HEK293 (cell line): ENCODE results near the gene SMLR1.

Experiments used
- CTCF ChIA-PET: fragments of 350-600 bp; formaldehyde crosslinking; extraction: SDS; loops from one replicate; lab custom pipeline; 2021; ENCODE audit warnings: antibody characterized with exemption; lab: Yijun Ruan, JAX
- POLR2A ChIA-PET: fragments of 300-600 bp; formaldehyde crosslinking; extraction: SDS; loops from one replicate; lab custom pipeline; 2020; ENCODE audit warnings: antibody characterized with exemption, inconsistent platforms; lab: Yijun Ruan, JAX
- H3K27ac ChIP-seq: fragments of 200-500 bp; sonication (Bioruptor generic); 2 replicates; pipeline ENCODE4 v1.5.1; 2014; ENCODE audit warnings: low read depth, low read length, control low read depth, inconsistent platforms; ENCODE audit errors: extremely low read depth
- H3K36me3 ChIP-seq, 2 experiments: fragments of 200-500 bp in 1 of 2; sonication (Bioruptor generic) in 1 of 2; 1 replicate in 1 of 2; 2 replicates in 1 of 2; pipeline ENCODE4 v1.5.1; 2014 to 2017; ENCODE audit warnings: inconsistent platforms in 2 of 2, low read length in 2 of 2; ENCODE audit not compliant: control insufficient read depth in 2 of 2, insufficient read depth in 1 of 2
- H3K4me1 ChIP-seq: fragments of 200-500 bp; sonication (Bioruptor generic); 2 replicates; pipeline ENCODE4 v1.5.1; 2014; ENCODE audit warnings: mild to moderate bottlenecking, low read length, inconsistent platforms; ENCODE audit not compliant: control insufficient read depth, insufficient read depth
- H3K4me3 ChIP-seq: 2 replicates; pipeline ENCODE4 v1.5.1; 2011; ENCODE audit warnings: low read depth, mild to moderate bottlenecking, control low read depth, low read length, moderate library complexity
- H3K9me3 ChIP-seq: fragments of 200-500 bp; sonication (Bioruptor generic); 2 replicates; pipeline ENCODE4 v1.5.1; 2014; ENCODE audit warnings: low read depth, low read length, inconsistent platforms; ENCODE audit not compliant: control insufficient read depth, insufficient read depth
- KLF8 ChIP-seq: fragments of 450-650 bp; formaldehyde crosslinking; IDR thresholded peaks from 2 replicates; pipeline ENCODE4 v1.5.1; 2016; ENCODE audit warnings: missing biosample characterization, missing genetic modification characterization
- PRDM1 ChIP-seq: fragments of 450-650 bp; formaldehyde crosslinking; IDR thresholded peaks from 2 replicates; pipeline ENCODE4; 2016; ENCODE audit warnings: missing biosample characterization, missing genetic modification characterization
- SP7 ChIP-seq: fragments of 450-650 bp; formaldehyde crosslinking; IDR thresholded peaks from 2 replicates; pipeline ENCODE4 v1.5.1; 2016; ENCODE audit warnings: missing biosample characterization, missing genetic modification characterization
- TRIM28 ChIP-seq: IDR thresholded peaks from 2 replicates; pipeline ENCODE4 v1.6.1; 2011; ENCODE audit warnings: low read length, control low read depth, borderline replicate concordance
- WT1 ChIP-seq: fragments of 450-650 bp; formaldehyde crosslinking; IDR thresholded peaks from 2 replicates; pipeline ENCODE4 v1.5.1; 2016; ENCODE audit warnings: missing biosample characterization, missing genetic modification characterization
- YY1 ChIP-seq: fragments of 450-650 bp; formaldehyde crosslinking; IDR thresholded peaks from 2 replicates; pipeline ENCODE4 v1.5.1; 2018; ENCODE audit warnings: missing biosample characterization, missing genetic modification characterization
- YY2 ChIP-seq: fragments of 450-650 bp; formaldehyde crosslinking; IDR thresholded peaks from 2 replicates; pipeline ENCODE4 v1.5.1; 2016; ENCODE audit warnings: missing biosample characterization, missing genetic modification characterization
- ZBTB48 ChIP-seq: fragments of 450-650 bp; formaldehyde crosslinking; IDR thresholded peaks from 2 replicates; pipeline ENCODE4 v1.5.1; 2016; ENCODE audit warnings: missing biosample characterization, missing genetic modification characterization
- ZFP41 ChIP-seq: fragments of 450-650 bp; formaldehyde crosslinking; IDR thresholded peaks from 2 replicates; pipeline ENCODE4 v1.5.1; 2016; ENCODE audit warnings: missing biosample characterization, missing genetic modification characterization, borderline replicate concordance
- ZNF311 ChIP-seq: fragments of 450-650 bp; formaldehyde crosslinking; IDR thresholded peaks from 2 replicates; pipeline ENCODE4 v1.5.1; 2017; ENCODE audit warnings: missing biosample characterization, missing genetic modification characterization, borderline replicate concordance
- ZNF366 ChIP-seq: fragments of 450-650 bp; formaldehyde crosslinking; conservative IDR thresholded peaks from 2 replicates; pipeline ENCODE4 v1.5.1; 2016; ENCODE audit warnings: missing biosample characterization, missing genetic modification characterization
- ZNF600 ChIP-seq: fragments of 450-650 bp; formaldehyde crosslinking; IDR thresholded peaks from 2 replicates; pipeline ENCODE4 v1.5.1; 2016; ENCODE audit warnings: missing biosample characterization, missing genetic modification characterization
- ZNF658 ChIP-seq: fragments of 450-650 bp; formaldehyde crosslinking; IDR thresholded peaks from 2 replicates; pipeline ENCODE4; 2016; ENCODE audit warnings: missing biosample characterization, missing genetic modification characterization
- ZNF707 ChIP-seq: fragments of 450-650 bp; formaldehyde crosslinking; IDR thresholded peaks from 2 replicates; pipeline ENCODE4 v1.5.1; 2016; ENCODE audit warnings: missing biosample characterization, missing genetic modification characterization
- TF ChIP-seq, protein P1 (sequence below): fragments of 450-650 bp; formaldehyde crosslinking; IDR thresholded peaks from 2 replicates; pipeline ENCODE4 v1.5.1; 2016; ENCODE audit warnings: missing biosample characterization, missing genetic modification characterization
- TF ChIP-seq, protein P2 (sequence below): fragments of 450-650 bp; formaldehyde crosslinking; IDR thresholded peaks from 2 replicates; pipeline ENCODE4 v1.5.1; 2016; ENCODE audit warnings: missing biosample characterization, missing genetic modification characterization
- TF ChIP-seq, protein P3 (sequence below): fragments of 450-650 bp; formaldehyde crosslinking; IDR thresholded peaks from 2 replicates; pipeline ENCODE4 v1.5.1; 2016; ENCODE audit warnings: missing biosample characterization, missing genetic modification characterization

Gene SMLR1

DNA sequence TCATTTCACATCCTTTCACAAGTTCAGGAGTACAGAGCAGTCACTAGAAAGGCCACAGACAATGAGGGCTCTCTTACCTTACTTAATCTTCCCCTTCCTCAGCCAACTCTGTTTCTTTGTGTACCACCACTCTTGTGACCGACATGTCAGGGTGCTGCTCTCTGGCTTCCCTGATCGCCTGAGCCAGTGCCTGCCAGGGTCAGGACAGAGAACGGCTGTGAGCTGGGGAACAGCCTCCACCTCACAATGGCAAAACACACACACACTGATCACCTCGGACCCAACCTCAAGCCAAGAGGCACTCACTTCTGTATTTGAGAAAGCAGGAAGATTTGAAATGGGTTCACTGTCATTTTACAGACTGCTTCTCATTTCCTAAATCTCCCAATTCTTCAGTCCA is 30.8 kb downstream of the SMLR1 start (continued):
- TF ChIP-seq, protein P1, sequence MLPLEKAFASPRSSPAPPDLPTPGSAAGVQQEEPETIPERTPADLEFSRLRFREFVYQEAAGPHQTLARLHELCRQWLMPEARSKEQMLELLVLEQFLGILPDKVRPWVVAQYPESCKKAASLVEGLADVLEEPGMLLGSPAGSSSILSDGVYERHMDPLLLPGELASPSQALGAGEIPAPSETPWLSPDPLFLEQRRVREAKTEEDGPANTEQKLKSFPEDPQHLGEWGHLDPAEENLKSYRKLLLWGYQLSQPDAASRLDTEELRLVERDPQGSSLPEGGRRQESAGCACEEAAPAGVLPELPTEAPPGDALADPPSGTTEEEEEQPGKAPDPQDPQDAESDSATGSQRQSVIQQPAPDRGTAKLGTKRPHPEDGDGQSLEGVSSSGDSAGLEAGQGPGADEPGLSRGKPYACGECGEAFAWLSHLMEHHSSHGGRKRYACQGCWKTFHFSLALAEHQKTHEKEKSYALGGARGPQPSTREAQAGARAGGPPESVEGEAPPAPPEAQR: no peak
- no peak for TF ChIP-seq KLF8 (tag by site-specific recombination)
- TF ChIP-seq, all 188 proteins: peak for 0

DNA sequence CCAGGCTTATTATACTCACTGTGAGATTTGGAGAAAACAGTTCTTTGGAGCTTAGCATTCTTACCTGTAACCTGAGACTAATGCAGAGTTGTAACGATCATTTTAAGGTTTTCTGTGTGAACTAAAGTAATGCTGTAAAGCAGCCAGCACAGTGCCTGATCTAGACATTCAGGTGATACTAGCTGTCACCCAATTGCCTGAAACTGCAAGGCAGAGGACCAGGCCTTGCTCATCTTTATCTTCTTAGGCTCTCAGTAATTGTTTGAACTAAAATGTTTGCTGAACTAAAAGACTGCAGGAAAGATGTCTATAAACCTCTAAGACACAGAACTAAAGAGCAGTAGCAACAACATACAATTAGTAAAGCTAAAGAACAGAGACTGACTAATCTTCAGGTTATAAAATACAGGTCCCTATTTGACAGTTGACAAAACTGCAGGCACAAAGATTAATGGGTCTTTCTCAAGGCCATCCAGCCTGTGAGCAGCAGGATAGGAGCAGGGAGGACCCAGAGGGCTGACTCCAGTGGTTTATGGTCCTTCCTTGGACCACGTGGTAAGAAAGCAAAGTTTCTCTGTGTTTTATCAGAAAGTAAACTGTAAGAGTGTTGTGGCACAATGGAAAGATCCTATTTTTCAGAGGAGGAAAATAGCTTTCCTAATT is 31.4 kb downstream of the SMLR1 start:
- ChIA-PET POLR2A (no interaction called here), CTCF (interaction anchor here (0.6 to 1.6 kb wide), 2 partner anchors 14 to 544 kb away, joined by 3 to 5 read pairs; no protein-coding TSS in a partner anchor)

DNA sequence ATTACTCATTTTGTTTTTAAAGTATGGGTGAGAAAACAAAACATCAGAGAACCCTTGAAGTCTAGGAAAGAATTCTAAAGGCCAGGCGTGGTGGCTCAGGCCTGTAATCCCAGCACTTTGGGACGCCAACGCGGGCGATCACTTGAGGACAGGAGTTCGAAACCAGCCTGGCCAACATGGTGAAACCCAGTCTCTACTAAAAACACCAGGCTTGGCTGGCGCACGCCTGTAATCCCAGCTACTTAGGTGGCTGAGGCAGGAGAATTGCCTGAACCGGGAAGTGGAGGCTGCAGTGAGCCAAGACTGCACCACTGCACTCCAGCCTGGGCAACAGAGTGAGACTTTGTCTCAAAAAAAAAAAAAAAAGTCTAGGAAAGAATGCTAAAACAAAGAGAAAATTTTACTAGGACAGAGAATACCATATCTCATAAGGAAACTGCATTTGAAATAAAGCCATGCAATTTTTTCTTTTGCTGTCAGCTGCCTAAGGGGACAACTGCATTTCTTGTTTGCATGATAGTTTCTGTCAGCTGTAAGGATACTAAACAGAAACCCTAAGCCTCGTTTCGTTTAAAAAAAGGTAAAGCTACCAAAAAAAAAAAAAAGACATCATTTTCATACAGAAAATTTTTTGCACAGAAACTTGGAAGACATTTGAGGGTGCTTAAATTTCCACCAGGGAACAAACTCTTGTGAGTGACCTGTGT is 32.1 kb downstream of the SMLR1 start:
- no peak overlapping the region for H3K4me3 ChIP-seq
- no peaks in the 10 kb centered on the region for H3K4me1 ChIP-seq
- ChIA-PET POLR2A (no interaction called here), CTCF (interaction anchor here (0.6 to 1.6 kb wide), 4 partner anchors 13 to 545 kb away, joined by 3 to 5 read pairs (median 4); no protein-coding TSS in a partner anchor)
- no peaks in the 10 kb centered on the region for H3K9me3 ChIP-seq
- peaks cover 5 to 22% of the 10 kb centered on the region in 2 experiments; a peak in 2 of 3 replicates for H3K36me3 ChIP-seq
- TF ChIP-seq ZNF600 (tag by site-specific recombination) (no peak), PRDM1 (tag by site-specific recombination) (no peak), ZNF658 (no peak), ZNF707 (tag by site-specific recombination) (no peak), YY1 (tag by site-specific recombination) (no peak)
- TF ChIP-seq, protein P2, sequence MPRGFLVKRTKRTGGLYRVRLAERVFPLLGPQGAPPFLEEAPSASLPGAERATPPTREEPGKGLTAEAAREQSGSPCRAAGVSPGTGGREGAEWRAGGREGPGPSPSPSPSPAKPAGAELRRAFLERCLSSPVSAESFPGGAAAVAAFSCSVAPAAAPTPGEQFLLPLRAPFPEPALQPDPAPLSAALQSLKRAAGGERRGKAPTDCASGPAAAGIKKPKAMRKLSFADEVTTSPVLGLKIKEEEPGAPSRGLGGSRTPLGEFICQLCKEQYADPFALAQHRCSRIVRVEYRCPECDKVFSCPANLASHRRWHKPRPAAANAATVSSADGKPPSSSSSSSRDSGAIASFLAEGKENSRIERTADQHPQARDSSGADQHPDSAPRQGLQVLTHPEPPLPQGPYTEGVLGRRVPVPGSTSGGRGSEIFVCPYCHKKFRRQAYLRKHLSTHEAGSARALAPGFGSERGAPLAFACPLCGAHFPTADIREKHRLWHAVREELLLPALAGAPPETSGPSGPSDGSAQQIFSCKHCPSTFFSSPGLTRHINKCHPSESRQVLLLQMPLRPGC (tag by site-specific recombination): no peak
- TF ChIP-seq, protein P3, sequence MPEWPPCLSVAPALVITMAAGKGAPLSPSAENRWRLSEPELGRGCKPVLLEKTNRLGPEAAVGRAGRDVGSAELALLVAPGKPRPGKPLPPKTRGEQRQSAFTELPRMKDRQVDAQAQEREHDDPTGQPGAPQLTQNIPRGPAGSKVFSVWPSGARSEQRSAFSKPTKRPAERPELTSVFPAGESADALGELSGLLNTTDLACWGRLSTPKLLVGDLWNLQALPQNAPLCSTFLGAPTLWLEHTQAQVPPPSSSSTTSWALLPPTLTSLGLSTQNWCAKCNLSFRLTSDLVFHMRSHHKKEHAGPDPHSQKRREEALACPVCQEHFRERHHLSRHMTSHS (tag by site-specific recombination): no peak
- TF ChIP-seq, all 188 proteins: peak for 0
- H3K27ac ChIP-seq: no peak overlapping the region

More for the DNA sequence above, 31.4 kb downstream of the SMLR1 start:
- peaks cover 5 to 16% of the 10 kb centered on the region in 2 experiments; a peak in 2 of 3 replicates for H3K36me3 ChIP-seq
- H3K4me3 ChIP-seq: no peak overlapping the region
- H3K27ac ChIP-seq: no peak overlapping the region
- peak; percentile 64 for TF ChIP-seq SP7 (tag by site-specific recombination)
- TF ChIP-seq ZNF311 (tag by site-specific recombination): no peak
- no peak for TF ChIP-seq ZBTB48 (tag by site-specific recombination)
- TF ChIP-seq ZFP41 (tag by site-specific recombination): no peak
- TF ChIP-seq YY2: no peak
- no peak for TF ChIP-seq WT1
- TF ChIP-seq TRIM28: no peak; the same call in 1 of the 2 replicates
- TF ChIP-seq ZNF366 (tag by site-specific recombination): no peak
- TF ChIP-seq, all 188 proteins: peak for 1
- no peaks in the 10 kb centered on the region; the same call in 1 of the 2 replicates for H3K4me1 ChIP-seq
- no peaks in the 10 kb centered on the region for H3K9me3 ChIP-seq
